Prostate gland (tissue), 2 donors: ENCODE measurements around the gene COQ10B. TPM values are rescaled to one million over a fixed set of nuclear protein-coding genes. Genes with fewer than 3 reads are reported as not detected.

Experiments
- DNase-seq: peaks from one replicate; pipeline ENCODE4 v3.0.0-alpha.2; 2019; ENCODE audit warnings: low spot score
- H3K27ac ChIP-seq, 2 donors: fragments of 200-600 bp; sonication (generic); 2 replicates each; pipeline ENCODE4 v1.5.1; 2017 to 2019
- H3K27me3 ChIP-seq: fragments of 200-600 bp; sonication (generic); replicated peaks from 2 replicates; pipeline ENCODE4 v1.5.1; 2019; ENCODE audit not compliant: insufficient read depth
- H3K36me3 ChIP-seq, 2 donors: fragments of 200-600 bp; sonication (generic); 1 replicate in 1 of 2; 2 replicates in 1 of 2; pipeline versions ENCODE4 v1.5.1 to v1.8.1; 2017 to 2019
- H3K4me1 ChIP-seq: fragments of 200-600 bp; sonication (generic); replicated peaks from 2 replicates; pipeline ENCODE4 v1.5.1; 2019
- H3K4me3 ChIP-seq, 2 donors: fragments of 200-600 bp; sonication (generic); 2 replicates each; pipeline ENCODE4 v1.5.1; 2017 to 2019
- H3K9me3 ChIP-seq: fragments of 200-600 bp; sonication (generic); 2 replicates; pipeline ENCODE4 v1.5.1; 2017
- CTCF ChIP-seq, 4 experiments: fragments of 200-600 bp in 2 of 4; fragments of 450-650 bp in 2 of 4; sonication (generic) in 2 of 4; IDR thresholded peaks; 1 replicate in 3 of 4; 2 replicates in 1 of 4; pipeline ENCODE4 v1.5.1; 2016 to 2019; ENCODE audit warnings: antibody characterized with exemption in 4 of 4, mild to moderate bottlenecking in 2 of 4, moderate library complexity in 2 of 4
- POLR2A ChIP-seq: fragments of 450-650 bp; IDR thresholded peaks from one replicate; pipeline ENCODE4 v1.6.1; 2016; ENCODE audit warnings: antibody characterized with exemption, mild to moderate bottlenecking
- POLR2AphosphoS5 ChIP-seq: sonication (generic); formaldehyde crosslinking; IDR thresholded peaks from one replicate; pipeline ENCODE4 v1.6.1; 2017; ENCODE audit warnings: antibody characterized with exemption
- WGBS: methylation state at CpG from one replicate; pipeline ENCODE4 v1.1.5; 2018; 5-methylcytosine and 5-hydroxymethylcytosine counted together
- intact Hi-C: fragments of 100-400 bp; cut with DNase I; formaldehyde crosslinking; loops from one replicate; pipeline ENCODE4 v1.14.2; 2022
- total RNA-seq, 2 donors: library from RNA; depleted of rRNA; stranded (reverse); fragments of >200 nt; gene quantifications; one replicate each; pipeline ENCODE4 v1.1.0, GENCODE V29; 2016

COQ10B gene
- total RNA-seq, 2 donors from 2014 or later = 18.7 to 20.1 TPM

GRCh38 chr2:197416268-197416667, 37.1 kb upstream of the COQ10B start:
- peaks cover 0 to 3% of the 10 kb centered on the region in 2 donors for H3K36me3 ChIP-seq
- H3K27me3 ChIP-seq = no peaks in the 10 kb centered on the region
- no peak overlapping the region for H3K4me3 ChIP-seq
- H3K27ac ChIP-seq = no peak overlapping the region
- 100% methylated on average over 1 of the region's 1 CpG for WGBS
- H3K9me3 ChIP-seq = no peaks in the 10 kb centered on the region
- no peak for TF ChIP-seq POLR2A
- intact Hi-C loops = no loop called here
- no peak for DNase-seq
- no peaks in the 10 kb centered on the region for H3K4me1 ChIP-seq

- no peak overlapping the region for H3K4me3 ChIP-seq
- no peak for TF ChIP-seq POLR2AphosphoS5
- no peak for TF ChIP-seq CTCF (IDR thresholded peaks at IDR 0.05)
- TF ChIP-seq POLR2A = no peak
- no peak overlapping the region for H3K27ac ChIP-seq
- H3K9me3 ChIP-seq = no peaks in the 10 kb centered on the region
- no peaks in the 10 kb centered on the region for H3K36me3 ChIP-seq
- no peak for DNase-seq
- H3K27me3 ChIP-seq = no peaks in the 10 kb centered on the region
- no peaks in the 10 kb centered on the region for H3K4me1 ChIP-seq
- intact Hi-C loops = no loop called here
Measured at GRCh38 chr2:197419438-197419837, 33.9 kb upstream of the COQ10B start.

GRCh38 chr2:197423307-197423706, 30.0 kb upstream of the COQ10B start:
- H3K4me1 ChIP-seq = peaks cover 4% of the 10 kb centered on the region

GRCh38 chr2:197425550-197425949, 27.8 kb upstream of the COQ10B start:
- no peaks in the 10 kb centered on the region for H3K9me3 ChIP-seq
- TF ChIP-seq POLR2AphosphoS5 (no peak), POLR2A (no peak), CTCF (IDR thresholded peaks at IDR 0.05) (no peak)
- H3K4me1 ChIP-seq = peaks cover 7% of the 10 kb centered on the region
- no peaks in the 10 kb centered on the region for H3K27me3 ChIP-seq
- WGBS = 50% methylated on average over 7 of the region's 7 CpGs
- no peaks in the 10 kb centered on the region for H3K36me3 ChIP-seq
- intact Hi-C loops = no loop called here
- no peak overlapping the region for H3K4me3 ChIP-seq
- DNase-seq = no peak
- H3K27ac ChIP-seq = no peak overlapping the region

More at GRCh38 chr2:197423307-197423706, 30.0 kb upstream of the COQ10B start:
- Histone ChIP-seq H3K36me3 (no peaks in the 10 kb centered on the region), H3K27me3 (no peaks in the 10 kb centered on the region), H3K4me3 (no peak overlapping the region), H3K27ac (no peak overlapping the region), H3K9me3 (no peaks in the 10 kb centered on the region)
- TF ChIP-seq POLR2AphosphoS5 (no peak), CTCF (IDR thresholded peaks at IDR 0.05) (no peak), POLR2A (no peak)
- intact Hi-C loops = no loop called here
- no peak for DNase-seq
- 84% methylated on average over 2 of the region's 2 CpGs for WGBS

GRCh38 chr2:197426723-197427603, 26.4 kb upstream of the COQ10B start:
- DNase-seq = no peak
- no peak for TF ChIP-seq POLR2A
- TF ChIP-seq CTCF (IDR thresholded peaks at IDR 0.05) = no peak
- no peak for TF ChIP-seq POLR2AphosphoS5
- intact Hi-C loops = no loop called here
- Histone ChIP-seq H3K9me3 (no peaks in the 10 kb centered on the region), H3K27ac (no peak overlapping the region), H3K36me3 (no peaks in the 10 kb centered on the region), H3K4me1 (peaks cover 7% of the 10 kb centered on the region), H3K27me3 (no peaks in the 10 kb centered on the region), H3K4me3 (no peak overlapping the region)
- WGBS = 45% methylated on average over 2 of the region's 2 CpGs
